GM19455 (cell line): ENCODE data around the gene ZNF132.
"Not testable (repeated sequence)": the region's sequence is repeated elsewhere in the genome, so short reads cannot be mapped to it uniquely, and the experiment has no call there.

ENCODE experiments used
- ATAC-seq: cut with Tn5 transposase; IDR thresholded peaks from one replicate; pipeline ENCODE4 v1.9.1; 2021; ENCODE audit not compliant: unreplicated experiment

ZNF132 gene

DNA sequence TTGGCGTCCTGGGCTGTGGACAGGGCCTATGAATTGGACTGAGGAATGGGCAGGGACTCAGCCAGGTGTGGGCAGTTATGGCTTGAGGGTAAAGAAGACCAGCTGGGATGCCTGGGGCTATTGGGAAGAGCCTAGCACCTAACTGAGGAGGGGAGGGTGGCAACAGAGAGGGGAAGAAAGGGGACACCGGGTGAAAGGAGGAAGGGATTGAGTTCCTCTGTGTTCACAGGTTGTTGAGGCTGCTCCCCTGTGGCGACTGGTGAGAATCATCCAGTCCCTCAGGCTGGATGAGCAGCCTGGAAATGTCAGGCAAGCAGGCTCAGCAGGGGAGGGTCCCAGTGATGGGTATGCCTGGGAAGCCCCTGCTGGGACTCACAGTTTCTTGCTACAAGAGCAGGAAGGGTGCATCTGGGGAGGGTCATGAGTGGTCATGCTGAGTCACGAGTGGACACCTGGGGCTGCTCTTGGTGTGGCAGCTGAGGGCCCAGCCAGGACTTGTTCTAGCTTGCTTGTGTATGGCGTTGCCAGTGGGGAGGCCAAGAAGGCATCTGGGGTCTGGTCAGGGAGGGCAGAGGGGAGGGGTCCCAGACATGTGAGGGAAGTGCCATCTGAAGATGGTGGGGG is 28.4 kb upstream of the ZNF132 start:
- no peak for ATAC-seq

DNA sequence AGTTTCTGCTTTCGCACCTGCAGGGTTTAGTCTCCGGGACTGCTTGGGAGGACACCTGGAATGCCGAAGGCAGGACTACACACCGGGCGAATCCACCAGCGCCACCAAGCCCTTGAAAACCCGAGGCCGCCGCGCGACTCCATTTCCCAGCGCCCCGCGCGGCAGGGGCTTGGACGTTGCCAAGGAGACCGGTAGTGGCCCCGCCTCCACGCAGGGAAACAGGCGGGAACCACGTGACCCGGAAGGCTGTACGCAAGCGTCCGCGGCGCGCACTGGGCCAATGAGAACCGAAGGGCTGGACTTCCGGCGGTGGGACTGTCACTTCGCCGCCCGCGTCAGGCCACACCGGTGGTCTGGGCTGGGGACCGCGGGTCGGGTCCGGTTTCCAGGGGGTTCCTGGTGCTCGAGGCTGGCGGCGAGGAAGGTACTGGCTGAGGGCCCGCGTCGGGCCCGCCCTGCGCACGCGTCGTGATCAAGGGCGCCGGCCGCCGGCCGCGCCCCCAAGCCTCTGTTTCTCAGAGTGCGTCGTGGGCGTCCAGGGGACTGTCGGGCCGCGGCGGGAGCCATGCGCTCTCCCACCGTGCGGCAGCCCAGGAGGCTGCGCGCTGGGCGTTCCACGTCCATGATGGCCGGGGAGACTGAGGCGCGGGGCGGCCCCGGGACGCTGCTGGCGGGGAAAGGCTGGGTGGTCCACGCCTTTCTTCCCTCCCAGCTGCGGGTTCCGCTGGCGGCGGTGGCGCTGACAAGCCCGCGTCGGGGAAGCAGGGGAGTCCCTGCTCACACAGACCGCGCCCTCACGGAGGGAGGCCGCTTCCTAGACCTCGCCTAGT is 27.0 kb upstream of the ZNF132 start, which contains the start of gene ZNF324:
Gene ZNF324 (plus strand): TSS at position 321 of the 830 bp plus-strand sequence. CDS start 2,106 bp downstream, outside the sequence.
- ATAC-seq: peak; percentile 72

DNA sequence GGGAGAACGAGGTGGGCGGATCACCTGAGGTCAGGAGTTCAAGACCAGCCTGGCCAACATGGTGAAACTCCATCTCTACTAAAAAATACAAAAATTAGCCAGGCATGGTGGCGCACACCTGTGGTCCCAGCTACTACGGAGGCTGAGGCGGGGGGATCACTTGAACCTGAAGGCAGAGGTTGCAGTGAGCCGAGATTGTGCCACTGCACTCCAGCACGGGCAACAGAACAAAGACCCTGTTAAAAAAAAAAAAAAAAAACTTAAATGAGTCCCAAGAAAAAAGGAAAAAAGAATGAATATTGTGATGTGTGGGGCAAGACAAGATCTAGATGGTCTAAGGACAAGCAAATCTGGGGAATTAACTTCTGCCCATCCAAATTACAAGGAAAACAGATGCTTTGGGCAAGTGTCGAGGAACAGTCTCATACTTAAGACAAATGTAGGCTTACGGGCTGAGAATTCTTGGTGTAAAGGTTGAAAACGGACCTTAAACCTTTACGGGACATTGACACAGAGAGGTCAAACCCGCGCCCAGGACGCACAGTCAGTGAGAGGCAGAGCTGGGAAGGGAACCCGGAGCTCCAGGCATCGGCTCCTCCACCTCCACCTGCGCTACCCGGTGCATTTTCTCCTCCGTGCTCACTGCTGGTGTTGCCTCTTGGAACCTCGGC is 26.3 kb upstream of the ZNF132 start:
- ATAC-seq: peak; percentile 27

DNA sequence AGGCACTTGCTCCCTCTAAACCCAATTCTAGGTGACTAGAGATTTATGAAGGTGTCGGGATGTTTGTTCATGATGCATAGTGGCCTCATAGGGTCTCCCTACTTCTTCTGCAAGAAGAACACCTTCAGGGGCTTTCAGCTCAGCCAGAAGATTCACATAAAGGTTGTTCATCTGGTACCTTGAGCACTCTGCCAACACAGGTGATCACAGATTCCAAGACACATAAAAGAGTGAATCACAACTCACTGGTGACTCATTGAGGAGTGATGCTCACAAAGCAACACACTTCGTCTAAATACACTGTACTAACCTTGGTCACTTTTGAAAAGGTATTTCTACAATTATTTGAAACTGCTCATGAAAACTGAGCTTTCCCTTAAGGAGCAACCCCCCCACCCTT is 20.1 kb upstream of the ZNF132 start:
- no peak for ATAC-seq

DNA sequence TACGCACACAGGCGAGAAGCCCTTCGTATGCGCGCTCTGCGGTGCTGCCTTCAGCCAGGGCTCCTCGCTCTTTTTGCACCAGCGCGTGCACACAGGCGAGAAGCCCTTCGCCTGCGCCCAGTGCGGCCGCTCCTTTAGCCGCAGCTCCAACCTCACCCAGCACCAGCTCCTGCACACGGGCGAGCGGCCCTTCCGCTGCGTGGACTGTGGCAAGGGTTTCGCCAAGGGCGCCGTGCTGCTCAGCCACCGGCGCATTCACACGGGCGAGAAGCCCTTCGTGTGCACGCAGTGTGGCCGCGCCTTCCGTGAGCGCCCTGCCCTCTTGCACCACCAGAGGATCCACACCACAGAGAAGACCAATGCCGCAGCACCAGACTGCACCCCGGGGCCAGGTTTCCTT is 16.2 kb upstream of the ZNF132 start:
- no peak for ATAC-seq

DNA sequence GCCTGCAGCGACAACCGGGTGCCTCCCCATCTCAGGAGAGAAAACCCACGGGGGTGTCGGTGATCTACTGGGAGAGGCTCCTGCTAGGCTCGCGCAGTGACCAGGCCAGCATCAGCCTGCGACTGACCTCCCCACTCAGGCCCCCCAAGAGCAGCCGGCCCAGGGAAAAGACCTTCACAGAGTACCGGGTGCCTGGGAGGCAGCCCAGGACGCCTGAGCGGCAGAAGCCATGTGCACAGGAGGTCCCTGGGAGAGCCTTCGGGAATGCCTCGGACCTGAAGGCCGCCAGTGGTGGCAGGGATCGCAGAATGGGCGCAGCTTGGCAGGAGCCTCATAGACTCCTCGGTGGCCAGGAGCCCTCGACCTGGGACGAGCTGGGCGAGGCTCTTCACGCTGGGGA is 15.4 kb upstream of the ZNF132 start:
- ATAC-seq: no peak

DNA sequence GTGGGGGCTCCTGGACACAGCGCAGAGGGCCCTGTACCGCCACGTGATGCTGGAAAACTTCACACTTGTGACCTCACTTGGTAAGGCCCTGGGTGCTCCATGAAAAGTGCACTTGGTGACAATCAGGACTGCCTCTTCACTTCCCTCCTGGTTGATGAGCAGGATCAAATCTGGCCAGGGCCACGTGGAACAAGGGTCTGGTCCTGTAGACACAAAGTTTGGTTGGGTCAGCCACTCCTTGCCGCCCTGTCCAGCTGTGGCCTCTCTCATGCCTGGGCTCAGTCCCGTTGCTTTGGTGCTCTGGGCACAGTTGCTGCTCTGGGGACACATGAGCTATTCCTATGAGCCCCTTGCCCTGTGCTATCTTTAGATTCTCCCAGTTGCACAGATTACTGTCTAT is 13.8 kb upstream of the ZNF132 start:
- no peak for ATAC-seq

DNA sequence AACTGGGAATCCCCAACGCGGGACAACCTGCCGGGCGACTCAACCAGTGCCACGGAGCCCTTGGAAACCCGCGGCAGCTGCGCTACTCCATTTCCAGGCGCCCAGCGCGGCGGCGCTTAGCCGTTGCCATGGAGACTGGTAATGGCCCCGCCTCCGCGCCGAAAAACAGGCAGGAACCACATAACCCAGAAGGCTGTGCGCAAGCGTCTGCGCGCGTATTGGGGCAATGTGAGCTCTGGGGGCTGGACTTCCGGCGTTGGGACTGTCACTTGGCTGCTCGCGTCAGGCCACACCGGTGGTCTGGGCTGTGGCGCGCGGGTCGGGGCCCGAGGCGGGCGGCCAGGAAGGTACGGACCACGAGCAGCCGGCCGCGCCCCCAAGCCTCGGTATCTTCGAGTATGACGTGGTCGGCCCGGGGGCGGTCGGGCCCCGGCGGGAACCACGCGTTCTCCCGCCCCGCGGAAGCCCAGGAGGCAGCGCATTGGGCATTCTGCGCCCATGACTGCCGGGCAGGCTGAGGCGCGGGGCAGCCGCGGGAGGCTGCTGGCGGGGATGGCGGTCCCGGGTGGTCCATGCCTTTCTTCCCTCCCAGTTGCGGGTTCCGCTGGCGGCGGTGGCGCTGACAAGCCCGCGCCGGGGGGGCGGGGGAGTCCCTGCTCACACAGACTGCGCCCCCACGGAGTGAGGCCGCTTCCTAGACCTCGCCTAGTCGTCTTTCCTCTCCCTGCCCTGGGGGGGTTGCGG is 11.6 kb upstream of the ZNF132 start, which contains the start of gene ZNF324B:
Gene ZNF324B (plus strand): TSS at position 265 of the 744 bp plus-strand sequence. CDS start 2,080 bp downstream, outside the sequence.
- ATAC-seq: peak; percentile 94

DNA sequence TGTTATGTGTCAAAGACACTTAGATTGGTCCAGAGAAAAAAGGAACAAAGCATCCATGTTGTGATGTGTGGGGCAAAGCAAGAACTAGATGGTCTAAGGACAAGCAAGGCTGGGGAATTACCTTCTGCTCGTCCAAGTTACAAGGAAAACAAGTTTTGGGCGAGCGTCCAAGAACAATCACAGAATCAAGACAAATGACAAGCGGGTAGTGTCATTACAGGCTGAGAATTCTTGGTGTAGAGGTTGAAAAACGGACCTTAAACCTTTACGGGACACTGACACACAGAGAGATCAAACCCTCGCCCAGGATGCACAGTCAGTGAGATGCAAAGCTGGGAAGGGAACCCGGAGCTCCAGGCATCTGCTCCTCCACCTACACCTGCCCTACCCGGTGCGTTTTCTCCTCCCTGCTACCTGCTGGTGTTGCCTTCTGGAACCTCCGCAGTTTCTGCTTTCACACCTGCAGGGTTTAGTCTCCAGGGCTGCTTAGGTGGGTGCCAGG is 11.0 kb upstream of the ZNF132 start:
- ATAC-seq: no peak

DNA sequence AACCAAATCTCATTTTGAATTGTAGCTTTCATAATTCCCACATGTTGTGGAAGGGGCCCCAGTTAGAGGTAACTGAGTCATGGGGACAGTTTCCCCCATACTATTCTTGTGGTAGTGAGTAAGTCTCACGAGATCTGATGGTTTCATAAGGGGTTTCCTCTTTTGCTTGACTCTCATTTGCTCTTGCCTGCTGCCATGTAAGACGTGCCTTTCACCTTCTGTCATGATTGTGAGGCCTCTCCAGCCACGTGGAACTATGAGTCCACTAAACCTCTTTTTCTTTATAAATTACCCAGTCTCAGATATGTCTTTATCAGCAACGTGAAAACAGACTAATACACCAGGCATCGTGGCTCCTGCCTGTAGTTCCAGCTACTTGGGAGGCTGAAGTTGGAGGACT is 10.0 kb upstream of the ZNF132 start:
- not testable (repeated sequence) for ATAC-seq

DNA sequence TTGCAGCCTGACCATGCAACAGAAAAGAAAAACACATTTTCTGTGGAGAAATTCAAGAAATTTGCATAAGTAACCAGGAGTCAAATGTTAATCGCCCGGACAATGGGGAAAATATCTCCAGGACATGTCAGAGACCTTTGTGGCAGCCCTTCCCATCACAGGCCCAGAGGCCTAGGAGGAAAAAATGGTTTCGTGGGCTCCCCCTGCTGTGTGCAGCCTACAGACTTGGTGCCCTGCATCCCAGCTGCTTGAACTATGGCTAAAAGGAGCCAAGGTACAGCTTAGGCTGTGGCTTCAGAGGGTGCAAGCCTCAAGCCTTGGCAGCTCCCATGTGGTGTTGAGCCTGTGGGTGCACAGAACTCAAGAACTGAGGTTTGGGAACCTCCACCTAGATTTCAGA is 8.9 kb upstream of the ZNF132 start:
- ATAC-seq: not testable (repeated sequence)

DNA sequence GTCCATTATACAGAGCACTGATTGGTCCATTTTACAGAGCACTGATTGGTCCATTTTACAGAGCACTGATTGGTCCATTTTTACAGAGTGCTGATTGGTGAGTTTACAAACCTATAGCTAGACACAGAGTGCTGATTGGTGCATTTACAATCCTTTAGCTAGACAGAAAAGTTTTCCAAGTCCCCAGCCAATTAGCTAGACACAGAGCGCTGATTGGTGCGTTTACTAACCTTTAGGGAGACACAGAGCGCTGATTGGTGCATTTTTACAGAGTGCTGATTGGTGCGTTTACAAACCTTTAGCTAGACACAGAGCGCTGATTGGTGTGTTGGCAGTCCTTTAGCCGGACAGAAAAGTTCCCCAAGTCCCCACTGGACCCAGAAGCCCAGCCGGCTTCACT is 3.0 kb upstream of the ZNF132 start:
- ATAC-seq: not testable (repeated sequence)

DNA sequence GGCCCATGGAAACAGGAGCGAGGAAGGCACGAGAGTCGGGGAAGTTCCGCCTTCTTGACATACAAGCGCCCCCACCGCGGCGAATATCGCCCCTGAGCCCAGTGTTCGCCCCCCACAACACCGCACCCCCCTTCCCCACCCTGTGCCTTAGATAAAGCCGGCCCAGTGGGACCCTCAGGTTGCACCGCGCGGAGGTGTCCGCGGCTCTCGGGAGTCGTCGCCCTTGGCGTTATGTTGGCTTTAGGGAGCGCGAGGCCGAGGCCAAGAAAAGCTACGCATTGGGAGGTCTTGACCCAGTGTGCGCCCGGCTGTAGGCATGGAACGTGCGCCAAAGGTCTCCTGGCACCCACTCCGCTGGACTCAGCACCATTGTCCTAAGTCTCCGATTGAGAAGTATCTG is 603 bp upstream of the ZNF132 start:
- no peak for ATAC-seq

DNA sequence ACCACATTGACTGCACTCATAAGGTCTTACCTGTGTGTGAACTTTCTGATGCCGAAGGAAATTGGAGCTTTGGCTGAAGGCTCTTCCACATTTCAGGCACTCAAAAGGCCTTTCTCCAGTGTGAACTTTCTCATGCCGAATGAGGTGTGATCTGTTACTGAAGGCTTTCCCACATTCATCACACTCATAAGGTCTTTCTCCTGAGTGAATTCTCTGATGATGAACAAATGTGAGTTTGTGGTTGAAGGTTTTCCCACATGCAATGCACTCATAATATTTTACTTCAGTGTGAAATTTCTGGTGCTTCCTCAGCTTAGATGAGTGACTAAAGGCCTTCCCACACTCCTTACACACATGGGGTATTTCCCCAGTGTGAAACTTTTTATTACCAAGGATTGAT is 5.7 kb downstream of the ZNF132 start:
- ATAC-seq: no peak

DNA sequence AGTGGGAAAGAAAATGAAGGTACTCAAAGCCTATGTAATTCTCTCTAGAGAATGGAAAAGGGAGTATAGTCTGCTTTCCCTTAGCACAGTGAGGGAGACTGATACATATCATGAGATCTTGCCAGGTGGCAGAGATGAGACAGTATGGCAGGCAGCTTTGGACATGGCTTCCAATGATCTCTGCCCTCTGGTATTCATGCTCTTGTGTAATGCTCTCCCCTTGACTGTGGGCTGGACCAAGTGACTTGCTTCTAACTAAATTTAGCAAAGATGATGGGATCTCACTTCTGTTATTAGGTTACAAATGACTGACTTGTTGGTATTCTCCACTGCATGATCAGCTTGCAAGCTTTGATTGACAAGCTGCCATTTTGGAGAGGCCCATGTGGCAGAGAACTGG is 10.2 kb downstream of the ZNF132 start:
- ATAC-seq: no peak

DNA sequence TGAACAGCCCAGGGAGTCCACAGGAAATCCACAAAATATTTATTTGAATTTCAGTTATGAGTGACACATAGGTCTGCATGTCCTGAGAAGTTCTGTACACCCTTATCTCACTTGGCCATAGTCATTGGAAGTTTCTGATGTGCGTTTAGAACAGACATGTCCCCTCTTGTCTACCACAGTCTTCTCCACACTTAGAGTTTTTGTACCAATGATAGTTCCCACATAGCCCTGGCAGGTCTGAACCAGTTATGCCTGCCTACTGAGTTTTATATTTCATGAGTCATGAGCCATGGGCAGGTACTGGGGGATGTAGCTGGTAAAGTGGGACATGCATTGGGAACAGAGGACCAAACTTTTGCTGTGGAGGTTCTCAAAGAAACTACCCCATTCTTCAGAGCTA is 11.3 kb downstream of the ZNF132 start:
- ATAC-seq: no peak

DNA sequence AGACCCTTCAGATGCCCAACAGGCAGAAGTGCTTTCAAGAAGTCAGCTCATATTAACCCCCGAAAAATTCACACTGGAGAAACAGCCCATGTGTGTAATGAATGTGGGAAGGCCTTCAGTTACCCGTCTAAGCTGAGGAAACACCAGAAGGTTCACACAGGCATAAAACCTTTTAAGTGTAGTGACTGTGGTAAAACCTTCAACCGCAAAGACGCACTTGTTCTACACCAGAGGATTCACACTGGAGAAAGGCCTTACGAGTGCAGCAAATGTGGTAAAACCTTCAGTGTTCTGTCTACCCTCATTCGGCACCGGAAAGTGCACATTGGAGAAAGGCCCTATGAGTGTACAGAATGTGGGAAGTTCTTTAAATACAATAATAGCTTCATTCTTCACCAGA is 22.9 kb downstream of the ZNF132 start:
- no peak for ATAC-seq

DNA sequence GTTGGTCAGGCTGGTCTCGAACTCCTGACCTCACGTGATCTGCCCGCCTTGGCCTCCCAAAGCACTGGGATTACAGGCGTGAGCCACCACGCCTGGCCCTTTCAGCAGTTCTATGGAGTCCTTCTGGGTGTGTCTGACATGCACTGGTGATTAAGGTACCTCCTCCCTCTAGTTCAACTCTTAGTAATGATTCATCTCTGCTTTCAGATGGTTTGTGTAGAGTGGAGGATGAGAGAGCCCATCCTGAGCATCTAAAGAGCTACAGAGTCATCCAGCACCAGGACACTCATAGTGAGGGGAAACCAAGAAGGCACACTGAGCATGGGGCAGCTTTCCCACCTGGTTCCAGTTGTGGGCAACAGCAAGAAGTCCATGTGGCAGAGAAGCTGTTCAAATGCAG is 23.3 kb downstream of the ZNF132 start:
- ATAC-seq: no peak

DNA sequence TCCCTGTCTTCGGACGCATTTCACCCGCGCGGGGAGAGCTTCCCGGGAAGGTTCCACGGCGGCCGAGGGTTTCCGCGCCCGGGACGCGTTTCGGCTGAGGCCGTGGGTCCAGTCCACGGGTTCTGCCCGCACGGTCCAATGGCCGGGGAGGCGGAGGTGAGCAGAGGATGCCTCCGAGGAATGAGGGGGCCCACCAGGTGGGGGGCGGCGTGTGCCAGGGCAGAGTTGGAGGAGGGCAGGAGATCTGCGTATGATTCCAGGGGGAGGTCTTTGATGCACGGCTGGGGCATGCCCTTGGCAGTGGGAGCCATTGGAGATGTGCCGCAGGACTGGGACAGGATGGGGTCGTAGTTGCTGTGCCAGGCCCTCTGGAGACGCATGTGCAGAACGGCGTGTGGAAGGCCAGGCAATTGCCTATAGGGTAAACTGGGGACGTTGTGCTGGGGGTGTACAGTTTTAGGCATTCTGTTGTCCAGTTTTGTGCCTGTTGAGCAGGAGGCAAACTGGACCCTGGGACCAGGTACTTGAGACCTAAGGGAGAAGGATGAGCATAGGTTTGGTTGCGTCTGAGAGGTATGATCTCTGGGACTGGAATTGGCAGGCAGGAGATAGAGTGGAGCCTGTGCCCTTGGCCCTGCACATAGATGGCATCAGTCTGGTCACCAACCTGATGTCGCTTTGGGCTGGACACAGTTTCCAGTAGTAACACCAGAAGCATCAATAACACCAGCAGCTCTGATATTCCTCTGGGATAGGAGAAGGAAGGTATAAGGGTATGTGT is 30.8 kb downstream of the ZNF132 start:
- no peak for ATAC-seq
